ENCODE results near the gene VPS37B.

The VPS37B gene

GRCh38 chr12:122852336-122853275 lies 43.3 kb downstream of the VPS37B start:
- no peak for DNase-seq (ENCODE audit: low spot score)

- DNase-seq (ENCODE audit: low spot score): no peak
Observed at GRCh38 chr12:122851820-122852219, 44.1 kb downstream of the VPS37B start.

GRCh38 chr12:122850695-122851350 lies 45.1 kb downstream of the VPS37B start:
- no peak for DNase-seq (ENCODE audit: low spot score)

- no peak for DNase-seq (ENCODE audit: low spot score)
Observed at GRCh38 chr12:122850048-122850445, 45.9 kb downstream of the VPS37B start.

GRCh38 chr12:122849352-122850047 lies 46.4 kb downstream of the VPS37B start:
- no peak for DNase-seq (ENCODE audit: low spot score)

- no peak for DNase-seq (ENCODE audit: low spot score)
Observed at GRCh38 chr12:122848471-122849351, 47.2 kb downstream of the VPS37B start.

GRCh38 chr12:122847921-122848421 lies 48.0 kb downstream of the VPS37B start:
- DNase-seq (ENCODE audit: low spot score): no peak

- no peak for DNase-seq (ENCODE audit: low spot score)
Observed at GRCh38 chr12:122847516-122847836, 48.4 kb downstream of the VPS37B start.

- DNase-seq (ENCODE audit: low spot score): no peak
Observed at GRCh38 chr12:122846622-122847515, 49.1 kb downstream of the VPS37B start.

- no peak for DNase-seq (ENCODE audit: low spot score)
Observed at GRCh38 chr12:122845865-122846621, 49.9 kb downstream of the VPS37B start.

- DNase-seq (ENCODE audit: low spot score): no peak
Observed at GRCh38 chr12:122845041-122845864, 50.7 kb downstream of the VPS37B start.

GRCh38 chr12:122844366-122844971 lies 51.5 kb downstream of the VPS37B start:
- DNase-seq (ENCODE audit: low spot score): no peak

GRCh38 chr12:122843455-122843854 lies 52.5 kb downstream of the VPS37B start:
- DNase-seq (ENCODE audit: low spot score): no peak

- DNase-seq (ENCODE audit: low spot score): no peak
Observed at GRCh38 chr12:122842505-122843405, 53.2 kb downstream of the VPS37B start.

- no peak for DNase-seq (ENCODE audit: low spot score)
Observed at GRCh38 chr12:122841544-122842321, 54.2 kb downstream of the VPS37B start.
